H1 (cell line): Measurements from ENCODE around the gene CFLAR. TPM values are rescaled to one million over a fixed set of nuclear protein-coding genes. Genes with fewer than 3 reads are reported as not detected.

Experiments
- CTCF ChIA-PET: fragments of 300-600 bp; sonication (Branson Sonifier 250); formaldehyde crosslinking; loops from one replicate; lab custom pipeline; 2021; ENCODE audit not compliant: partially characterized antibody; lab: Charles Lee
- POLR2A ChIA-PET: fragments of 300-600 bp; sonication (Branson Sonifier 250); formaldehyde crosslinking; loops from one replicate; lab custom pipeline; 2021; ENCODE audit warnings: inconsistent platforms; ENCODE audit not compliant: partially characterized antibody; lab: Charles Lee
- DNase-seq, 2 experiments: peaks; one replicate each; pipeline versions ENCODE4 v3.0.0 to v3.0.0-alpha.2; 2010 to 2022; ENCODE audit warnings: low spot score in 2 of 2, low read depth in 1 of 2, mixed read lengths in 1 of 2
- FAIRE-seq: peaks from 2 replicates; lab custom pipeline; 2011; peaks lifted over from hg19 to GRCh38; lab: Jason Lieb, UNC
- H2AFZ ChIP-seq: 2 replicates; pipeline ENCODE4 v1.8.1; 2012; ENCODE audit warnings: low read length, inconsistent platforms
- H2AK5ac ChIP-seq: 2 replicates; pipeline ENCODE4 v1.6.1; 2013; ENCODE audit warnings: low read depth, low read length
- H2BK120ac ChIP-seq: replicated peaks from 2 replicates; pipeline ENCODE3; 2013; ENCODE audit warnings: low read depth, low read length, inconsistent platforms
- H2BK12ac ChIP-seq: 2 replicates; pipeline ENCODE4 v1.6.1; 2013; ENCODE audit warnings: low read depth, low read length
- H2BK15ac ChIP-seq: 2 replicates; pipeline ENCODE4 v1.6.1; 2013; ENCODE audit warnings: low read length
- H2BK20ac ChIP-seq: 2 replicates; pipeline ENCODE4 v1.6.1; 2013; ENCODE audit warnings: low read length
- H2BK5ac ChIP-seq: 2 replicates; pipeline ENCODE4 v1.6.1; 2013; ENCODE audit warnings: low read depth, low read length
- H3K14ac ChIP-seq: 2 replicates; pipeline ENCODE4 v1.6.1; 2013; ENCODE audit warnings: inconsistent platforms; ENCODE audit not compliant: insufficient read length
- H3K18ac ChIP-seq: 2 replicates; pipeline ENCODE4 v1.6.1; 2013; ENCODE audit warnings: low read length; ENCODE audit errors: extremely low read depth
- H3K23ac ChIP-seq: 2 replicates; pipeline ENCODE4 v1.6.1; 2013; ENCODE audit warnings: inconsistent platforms; ENCODE audit not compliant: insufficient read length
- H3K23me2 ChIP-seq: 2 replicates; pipeline ENCODE4 v1.6.1; 2013; ENCODE audit warnings: low read depth, low read length
- H3K27ac ChIP-seq: 2 replicates; pipeline ENCODE4 v1.6.1; 2011; ENCODE audit warnings: low read depth, low read length, inconsistent platforms
- H3K27me3 ChIP-seq, 4 experiments: replicated peaks in 1 of 4; 1 replicate in 1 of 4; 2 replicates in 3 of 4; pipeline versions ENCODE4 v1.6.1 to v1.8.1; 2011 to 2013; ENCODE audit warnings: low read length in 3 of 4, mild to moderate bottlenecking in 3 of 4, inconsistent platforms in 2 of 4, mixed read lengths in 2 of 4, moderate library complexity in 1 of 4; ENCODE audit not compliant: control insufficient read depth in 3 of 4, insufficient read depth in 3 of 4; ENCODE audit errors: extremely low read depth in 1 of 4
- H3K36me3 ChIP-seq, 4 experiments: 2 replicates each; pipeline versions ENCODE4 v1.6.1 to v1.8.1; 2011 to 2013; ENCODE audit warnings: mild to moderate bottlenecking in 4 of 4, low read length in 3 of 4, moderate library complexity in 2 of 4, control low read depth in 1 of 4, inconsistent platforms in 1 of 4; ENCODE audit not compliant: insufficient read depth in 4 of 4, control insufficient read depth in 2 of 4
- H3K4ac ChIP-seq: replicated peaks from 2 replicates; pipeline ENCODE3; 2013; ENCODE audit warnings: low read length, low read depth, mixed read lengths, inconsistent platforms; ENCODE audit not compliant: insufficient read length
- H3K4me1 ChIP-seq, 4 experiments: replicated peaks in 1 of 4; 1 replicate in 1 of 4; 2 replicates in 3 of 4; pipeline versions ENCODE4 v1.6.1 to v1.8.1; 2011 to 2013; ENCODE audit warnings: low read length in 3 of 4, inconsistent platforms in 2 of 4, mixed read lengths in 1 of 4; ENCODE audit not compliant: insufficient read depth in 4 of 4, control insufficient read depth in 3 of 4
- H3K4me2 ChIP-seq, 2 experiments: 2 replicates each; pipeline versions ENCODE4 v1.6.1 to v1.8.1; 2011 to 2013; ENCODE audit warnings: low read depth in 2 of 2, low read length in 2 of 2, control low read depth in 1 of 2, inconsistent platforms in 1 of 2, mild to moderate bottlenecking in 1 of 2; ENCODE audit not compliant: insufficient read depth in 1 of 2
- H3K4me3 ChIP-seq, 4 experiments: fragments of 200-600, 300-600 bp in 1 of 4; sonication (generic), shearing (Covaris generic), sonication (Bioruptor Twin) in 1 of 4; 2 replicates each; pipeline versions ENCODE4 v1.5.1 to v1.8.1; 2011 to 2016; ENCODE audit warnings: low read length in 4 of 4, low read depth in 3 of 4, control low read depth in 2 of 4, inconsistent platforms in 2 of 4, mild to moderate bottlenecking in 2 of 4, mixed read lengths in 1 of 4, moderate library complexity in 1 of 4; ENCODE audit not compliant: insufficient read depth in 2 of 4; ENCODE audit errors: extremely low read depth in 1 of 4
- H3K56ac ChIP-seq: replicated peaks from 2 replicates; pipeline ENCODE3; 2013; ENCODE audit warnings: low read depth, mild to moderate bottlenecking, mixed read lengths, low read length, inconsistent platforms; ENCODE audit not compliant: insufficient read length
- H3K79me1 ChIP-seq: 2 replicates; pipeline ENCODE4 v1.6.1; 2013; ENCODE audit warnings: low read depth, low read length, control low read depth
- H3K79me2 ChIP-seq, 2 experiments: 2 replicates each; pipeline versions ENCODE4 v1.6.1 to v1.8.1; 2012 to 2013; ENCODE audit warnings: low read length in 2 of 2, mild to moderate bottlenecking in 2 of 2, inconsistent platforms in 1 of 2; ENCODE audit not compliant: insufficient read depth in 2 of 2, control insufficient read depth in 1 of 2
- H3K9ac ChIP-seq, 4 experiments: replicated peaks in 1 of 4; 1 replicate in 1 of 4; 2 replicates in 3 of 4; pipeline versions ENCODE4 v1.6.1 to v1.8.1; 2011 to 2013; ENCODE audit warnings: low read depth in 3 of 4, low read length in 3 of 4, control low read depth in 2 of 4, mild to moderate bottlenecking in 2 of 4, moderate library complexity in 2 of 4, inconsistent platforms in 1 of 4; ENCODE audit errors: extremely low read depth in 1 of 4
- H3K9me3 ChIP-seq, 2 experiments: 2 replicates each; pipeline versions ENCODE4 v1.6.1 to v1.8.1; 2012 to 2013; ENCODE audit warnings: mild to moderate bottlenecking in 2 of 2, moderate library complexity in 2 of 2, control low read depth in 1 of 2, inconsistent platforms in 1 of 2, low read depth in 1 of 2, low read length in 1 of 2, mixed read lengths in 1 of 2; ENCODE audit not compliant: insufficient read depth in 2 of 2
- H4K20me1 ChIP-seq, 2 experiments: replicated peaks in 1 of 2; 2 replicates each; pipeline versions ENCODE3 to v1.8.1; 2011 to 2013; ENCODE audit warnings: inconsistent platforms in 2 of 2, low read length in 2 of 2, mild to moderate bottlenecking in 1 of 2; ENCODE audit not compliant: insufficient read depth in 2 of 2, control insufficient read depth in 1 of 2
- H4K5ac ChIP-seq: 2 replicates; pipeline ENCODE4 v1.6.1; 2013; ENCODE audit warnings: low read length, low read depth, mixed read lengths, inconsistent platforms; ENCODE audit not compliant: insufficient read length
- H4K8ac ChIP-seq: 2 replicates; pipeline ENCODE4 v1.8.0; 2013; ENCODE audit warnings: mild to moderate bottlenecking, moderate library complexity, low read length, inconsistent platforms; ENCODE audit not compliant: insufficient read depth; ENCODE audit errors: extremely low read depth
- H4K91ac ChIP-seq: replicated peaks from 2 replicates; pipeline ENCODE3; 2013; ENCODE audit warnings: low read length, mixed read lengths, inconsistent platforms; ENCODE audit not compliant: insufficient read length
- ATF2 ChIP-seq: IDR thresholded peaks from 2 replicates; pipeline ENCODE4 v1.6.1; 2012; ENCODE audit warnings: low read length, inconsistent platforms
- EZH2 ChIP-seq: fragments of 200-600 bp; sonication (generic); IDR thresholded peaks from 2 replicates; pipeline ENCODE4 v1.7.1; 2012; ENCODE audit warnings: low read depth, mild to moderate bottlenecking, moderate library complexity, low read length, inconsistent platforms; ENCODE audit not compliant: severe bottlenecking
- JUND ChIP-seq: IDR thresholded peaks from 2 replicates; pipeline ENCODE4 v1.6.1; 2011; ENCODE audit warnings: mild to moderate bottlenecking, improper control_type of control experiment, low read length
- KDM5A ChIP-seq: fragments of 200-600 bp; IDR thresholded peaks from 2 replicates; pipeline ENCODE4 v1.7.1; 2012; ENCODE audit warnings: mild to moderate bottlenecking, low read length, inconsistent platforms, mixed read lengths
- MAX ChIP-seq: IDR thresholded peaks from 2 replicates; pipeline ENCODE4 v1.6.1; 2012; ENCODE audit warnings: inconsistent platforms
- SP1 ChIP-seq: IDR thresholded peaks from 2 replicates; pipeline ENCODE4 v1.6.1; 2011; ENCODE audit warnings: low read depth, low read length
- SUZ12 ChIP-seq: fragments of 200-600 bp; sonication (generic); IDR thresholded peaks from 2 replicates; pipeline ENCODE4 v1.6.1; 2012; ENCODE audit warnings: mild to moderate bottlenecking, inconsistent platforms, low read length, moderate library complexity, mixed read lengths
- YY1 ChIP-seq: IDR thresholded peaks from 2 replicates; pipeline ENCODE4 v1.6.1; 2011; ENCODE audit warnings: low read depth, mild to moderate bottlenecking, low read length
- WGBS, 2 experiments: shearing (Covaris generic) in 1 of 2; methylation state at CpG; one replicate each; pipeline versions ENCODE4 v1.1.6 to v1.1.7; 2013 to 2015; ENCODE audit warnings: low lambda C conversion rate in 2 of 2, mixed read lengths in 2 of 2, inconsistent platforms in 1 of 2, low coverage in 1 of 2, missing lambda C conversion rate in 1 of 2; ENCODE audit not compliant: insufficient replicate concordance in 2 of 2, insufficient coverage in 1 of 2, insufficient read length in 1 of 2; ENCODE audit errors: extremely low coverage in 1 of 2, missing lambda C conversion rate in 1 of 2; 5-methylcytosine and 5-hydroxymethylcytosine counted together
- polyA plus RNA-seq, 7 experiments: library from polyadenylated mRNA; depleted of rRNA in 3 of 7; stranded (reverse) in 5 of 7; unstranded in 2 of 7; fragments of >200 nt in 5 of 7; fragments of 200-250 nt in 2 of 7; gene quantifications; 1 replicate in 5 of 7; 2 replicates in 1 of 7; 4 replicates in 1 of 7; pipeline versions ENCODE4 v1.2.1 to v1.2.3, GENCODE V29; 2011 to 2013; ENCODE audit warnings: missing spikeins in 2 of 7, mixed read lengths in 2 of 7
- total RNA-seq: library from RNA; stranded (reverse); fragmentation: NEBNext Ultra II Directional; extraction: Animal tissue kit (Norgen Biotek cat#: 25700); gene quantifications from 2 replicates; pipeline ENCODE4 v1.2.1, GENCODE V29; 2021

Gene CFLAR
- total and polyA plus RNA-seq, 2 of the 8 experiments (the other 6 are each of a cell fraction or from before 2014, with no cell fraction given): 1.1 to 3.9 TPM

GRCh38 chr2:201111096-201111495, 4.9 kb upstream of the CFLAR start:
- H3K9me3 ChIP-seq: peaks cover 0 to 4% of the 10 kb centered on the region in 2 experiments; a peak in 1 of 4 replicates
- no peaks in the 10 kb centered on the region for H3K79me2 ChIP-seq
- H2BK15ac ChIP-seq: no peak overlapping the region
- no peak overlapping the region for H2BK120ac ChIP-seq
- H3K4ac ChIP-seq: no peak overlapping the region
- TF ChIP-seq YY1 (no peak), JUND (no peak), SUZ12 (no peak), MAX (no peak), SP1 (no peak), ATF2 (no peak), KDM5A (no peak), EZH2 (no peak)
- TF ChIP-seq, all 59 proteins: peak for 0
- Histone ChIP-seq H3K14ac (no peak overlapping the region), H2BK20ac (no peak overlapping the region), H2BK5ac (no peak overlapping the region), H3K79me1 (no peaks in the 10 kb centered on the region), H3K36me3 (no peaks in the 10 kb centered on the region), H3K27ac (no peak overlapping the region), H3K9ac (no peak overlapping the region), H4K5ac (no peak overlapping the region), H3K56ac (no peak overlapping the region), H3K23me2 (peaks cover 4% of the 10 kb centered on the region), H3K23ac (no peak overlapping the region), H4K20me1 (peaks cover 0 to 2% of the 10 kb centered on the region in 2 experiments), H4K91ac (no peak overlapping the region), H3K4me3 (no peak overlapping the region), H2AK5ac (no peak overlapping the region), H4K8ac (no peak overlapping the region), H3K4me2 (no peak overlapping the region), H2BK12ac (no peak overlapping the region), H3K27me3 (no peaks in the 10 kb centered on the region), H3K4me1 (no peaks in the 10 kb centered on the region), H3K18ac (no peak overlapping the region), H2AFZ (0 out of 2 replicates have a peak overlapping the region, but pooled peaks have one; percentile 53)
- CTCF ChIA-PET: interaction anchor here (0.6 kb wide), 1 partner anchor 69 kb away, joined by 3 read pairs; no protein-coding TSS in a partner anchor
- POLR2A ChIA-PET: interaction anchor here (1.4 to 2.0 kb wide), 2 partner anchors 11 to 148 kb away, joined by 3 to 6 read pairs; partner anchors contain the start of gene ORC2
- WGBS, 2 experiments: 96% methylated on average over 3 of the region's 3 CpGs; no CpG with 5 or more reads in 1 of the 2 experiments
- FAIRE-seq (no peak), DNase-seq (no peak)
